ENCODE measurements around the gene PIGL. TPM values are rescaled to one million over a fixed set of nuclear protein-coding genes. Genes with fewer than 3 reads are reported as not detected.
"Not testable (repeated sequence)": the region's sequence is repeated elsewhere in the genome, so short reads cannot be mapped to it uniquely, and the experiment has no call there.

The PIGL gene
- total and polyA plus RNA-seq, 2 experiments from 2014 or later = 10.9 to 15.4 TPM

DNA sequence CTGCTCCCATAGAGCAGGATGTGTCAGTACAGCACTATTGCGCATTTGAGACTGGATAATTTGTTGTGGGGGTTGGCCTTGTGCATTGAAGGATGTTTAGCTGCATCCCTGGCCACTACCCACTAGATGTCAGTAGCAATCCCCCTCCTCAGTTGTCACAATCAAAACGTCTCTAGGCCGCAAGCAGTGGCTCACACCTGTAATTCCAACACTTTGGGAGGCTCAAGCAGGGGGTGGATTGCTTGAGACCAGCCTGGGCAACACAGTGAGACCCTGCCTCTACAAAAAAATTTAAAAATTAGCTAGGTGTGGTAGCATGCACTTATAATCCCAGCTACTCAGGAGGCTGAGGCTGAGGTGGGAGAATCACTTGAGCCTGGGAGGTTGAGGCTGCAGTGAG lies 87.8 kb downstream of the PIGL start:
- in situ Hi-C loops (cut with MboI) = no loop called here
- no peak overlapping the region for H3K4me2 ChIP-seq (ENCODE audit: unreplicated experiment)
- DNase-seq = peak; percentile 31

DNA sequence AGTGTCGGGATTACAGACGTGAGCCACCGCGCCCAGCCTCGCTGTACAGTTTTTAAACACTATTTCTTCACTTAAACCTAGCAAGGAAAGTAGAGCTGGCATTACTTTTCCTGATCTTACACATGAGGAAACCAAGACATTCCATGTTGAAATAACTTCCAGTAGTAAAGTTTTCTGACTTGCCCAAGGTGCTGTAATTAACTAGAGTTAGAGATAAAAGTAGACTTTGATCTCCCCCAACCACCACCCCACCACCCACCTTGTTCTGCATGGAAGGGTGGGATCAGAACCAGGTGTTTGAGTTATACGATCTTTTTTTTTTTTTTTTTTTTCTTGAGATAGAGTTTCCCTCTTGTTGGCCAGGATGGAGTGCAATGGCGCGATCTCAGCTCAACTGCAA lies 89.2 kb downstream of the PIGL start:
- in situ Hi-C loops (cut with MboI) = no loop called here
- Histone ChIP-seq H3K9me2 (ENCODE audit: insufficient read depth) (no peaks in the 10 kb centered on the region), H3K27me3 (replicated peaks; ENCODE audit: insufficient read depth) (no peaks in the 10 kb centered on the region), H3K36me3 (ENCODE audit: low read depth) (no peaks in the 10 kb centered on the region), H3K9me3 (ENCODE audit: low read depth) (no peaks in the 10 kb centered on the region), H3K4me1 (ENCODE audit: insufficient read depth) (no peaks in the 10 kb centered on the region), H2AFZ (no peak overlapping the region), H3K79me2 (ENCODE audit: insufficient read depth) (no peaks in the 10 kb centered on the region), H3K9ac (no peak overlapping the region), H3K4me3 (no peak overlapping the region), H3K27ac (no peak overlapping the region), H3K4me2 (ENCODE audit: unreplicated experiment) (no peak overlapping the region), H3F3A (ENCODE audit: insufficient read depth) (no peaks in the 10 kb centered on the region), H4K20me1 (ENCODE audit: insufficient read depth) (no peaks in the 10 kb centered on the region)
- DNase-seq = no peak
- TF ChIP-seq EZH2phosphoT487 (IDR thresholded peaks at IDR 0.05; ENCODE audit: insufficient read depth, low read depth) = no peak
- TF ChIP-seq EZH2 (IDR thresholded peaks at IDR 0.05; ENCODE audit: insufficient read depth, poor library complexity, severe bottlenecking) = no peak
- 91% methylated on average over 8 of the region's 8 CpGs for WGBS, 2 experiments (ENCODE audit: low coverage in 1 of 2, low lambda C conversion rate in 2 of 2, missing lambda C conversion rate in 2 of 2)

More for the DNA sequence above, 87.8 kb downstream of the PIGL start:
- Histone ChIP-seq H3K27me3 (replicated peaks; ENCODE audit: insufficient read depth) (no peaks in the 10 kb centered on the region), H3K9me2 (ENCODE audit: insufficient read depth) (no peaks in the 10 kb centered on the region), H3K27ac (no peak overlapping the region), H3F3A (ENCODE audit: insufficient read depth) (no peaks in the 10 kb centered on the region), H3K9me3 (ENCODE audit: low read depth) (no peaks in the 10 kb centered on the region), H3K79me2 (ENCODE audit: insufficient read depth) (no peaks in the 10 kb centered on the region), H3K36me3 (ENCODE audit: low read depth) (no peaks in the 10 kb centered on the region), H4K20me1 (ENCODE audit: insufficient read depth) (no peaks in the 10 kb centered on the region), H3K4me3 (no peak overlapping the region), H2AFZ (no peak overlapping the region), H3K4me1 (ENCODE audit: insufficient read depth) (no peaks in the 10 kb centered on the region), H3K9ac (no peak overlapping the region)
- TF ChIP-seq EZH2phosphoT487 (IDR thresholded peaks at IDR 0.05; ENCODE audit: insufficient read depth, low read depth) (no peak), EZH2 (IDR thresholded peaks at IDR 0.05; ENCODE audit: insufficient read depth, poor library complexity, severe bottlenecking) (no peak)
- WGBS, 2 experiments (ENCODE audit: low coverage in 1 of 2, low lambda C conversion rate in 2 of 2, missing lambda C conversion rate in 2 of 2) = 91 to 96% methylated on average over 3 of the region's 3 CpGs

DNA sequence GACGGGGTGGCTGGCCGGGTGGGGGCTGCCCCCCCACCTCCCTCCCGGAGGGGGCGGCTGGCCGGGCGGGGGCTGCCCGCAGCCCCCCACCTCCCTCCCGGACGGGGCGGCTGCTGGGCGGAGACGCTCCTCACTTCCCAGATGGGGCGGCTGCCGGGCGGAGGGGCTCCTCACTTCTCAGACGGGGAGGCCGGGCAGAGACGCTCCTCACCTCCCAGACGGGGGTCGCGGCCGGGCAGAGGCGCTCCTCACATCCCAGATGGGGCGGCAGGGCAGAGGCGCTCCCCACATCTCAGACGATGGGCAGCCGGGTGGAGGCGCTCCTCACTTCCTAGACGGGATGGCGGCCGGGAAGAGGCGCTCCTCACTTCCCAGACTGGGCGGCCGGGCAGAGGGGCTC lies 95.1 kb downstream of the PIGL start:
- H3K27me3 ChIP-seq (replicated peaks; ENCODE audit: insufficient read depth); H3K4me1 ChIP-seq (ENCODE audit: insufficient read depth); H2AFZ ChIP-seq; H3K9me2 ChIP-seq (ENCODE audit: insufficient read depth); H3K9ac ChIP-seq; H3K9me3 ChIP-seq (ENCODE audit: low read depth); H3F3A ChIP-seq (ENCODE audit: insufficient read depth); H3K4me2 ChIP-seq (ENCODE audit: unreplicated experiment); H3K4me3 ChIP-seq; DNase-seq; in situ Hi-C loops (cut with MboI); H3K36me3 ChIP-seq (ENCODE audit: low read depth); H4K20me1 ChIP-seq (ENCODE audit: insufficient read depth); H3K79me2 ChIP-seq (ENCODE audit: insufficient read depth); H3K27ac ChIP-seq: not testable (repeated sequence)
- 80 to 95% methylated on average over 4 to 28 of the region's 34 CpGs for WGBS, 2 experiments (ENCODE audit: low coverage in 1 of 2, low lambda C conversion rate in 2 of 2, missing lambda C conversion rate in 2 of 2)

DNA sequence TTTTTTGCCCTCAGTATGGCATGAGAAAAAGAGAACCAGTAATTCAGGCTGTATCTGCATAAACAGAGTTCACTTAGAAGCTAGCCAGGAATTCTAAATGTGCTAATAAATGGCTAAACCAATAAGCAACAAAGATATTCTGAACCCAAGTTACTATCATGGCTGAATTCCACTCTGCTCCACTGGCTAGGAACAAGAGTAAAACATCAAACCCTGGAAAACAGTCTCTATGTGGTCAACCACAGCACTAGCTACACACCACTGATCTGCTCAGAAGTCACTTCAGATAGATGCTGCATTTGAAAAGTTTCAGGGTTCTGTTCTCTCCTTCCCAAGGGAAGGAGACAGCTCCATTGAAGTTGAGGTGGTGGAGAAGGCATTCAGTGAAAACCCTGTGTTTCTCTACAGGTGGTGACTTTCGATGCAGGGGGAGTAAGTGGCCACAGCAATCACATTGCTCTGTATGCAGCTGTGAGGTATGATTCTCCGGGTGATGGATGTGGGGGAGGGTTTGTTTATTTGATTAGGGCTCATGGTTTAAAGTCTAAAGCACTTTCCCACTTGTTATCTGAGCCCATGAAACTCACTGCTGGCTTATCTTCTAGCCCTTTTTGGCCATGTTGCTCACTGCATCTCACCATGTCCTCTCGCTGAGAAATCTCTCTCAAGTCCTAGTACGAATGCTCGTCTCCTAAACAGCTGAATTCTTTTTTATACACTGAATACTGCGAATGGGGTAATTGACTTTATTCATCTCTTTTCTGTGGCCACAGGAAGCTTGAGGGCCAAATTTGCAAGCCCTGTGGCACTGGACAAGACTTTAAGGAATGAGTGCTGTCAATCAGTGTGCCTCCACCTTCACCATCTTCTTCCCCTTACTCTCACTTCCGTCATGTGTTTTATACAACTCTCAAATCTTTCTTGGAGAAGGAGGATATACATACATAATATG lies 96.4 kb downstream of the PIGL start:
- TF ChIP-seq EZH2phosphoT487 (IDR thresholded peaks at IDR 0.05; ENCODE audit: insufficient read depth, low read depth) (no peak), EZH2 (IDR thresholded peaks at IDR 0.05; ENCODE audit: insufficient read depth, poor library complexity, severe bottlenecking) (no peak)
- no peak overlapping the region for H3K4me3 ChIP-seq
- no peaks in the 10 kb centered on the region for H3K27me3 ChIP-seq (replicated peaks; ENCODE audit: insufficient read depth)
- no peaks in the 10 kb centered on the region for H4K20me1 ChIP-seq (ENCODE audit: insufficient read depth)
- DNase-seq = no peak
- no peaks in the 10 kb centered on the region for H3F3A ChIP-seq (ENCODE audit: insufficient read depth)
- no peak overlapping the region for H3K9ac ChIP-seq
- H3K4me2 ChIP-seq (ENCODE audit: unreplicated experiment) = no peak overlapping the region
- no peaks in the 10 kb centered on the region for H3K79me2 ChIP-seq (ENCODE audit: insufficient read depth)
- H3K9me3 ChIP-seq (ENCODE audit: low read depth) = no peaks in the 10 kb centered on the region
- no peaks in the 10 kb centered on the region for H3K4me1 ChIP-seq (ENCODE audit: insufficient read depth)
- H2AFZ ChIP-seq = no peak overlapping the region
- no peak overlapping the region for H3K27ac ChIP-seq
- no peaks in the 10 kb centered on the region for H3K36me3 ChIP-seq (ENCODE audit: low read depth)
- no peaks in the 10 kb centered on the region for H3K9me2 ChIP-seq (ENCODE audit: insufficient read depth)
- in situ Hi-C loops (cut with MboI) = no loop called here
- 97 to 99% methylated on average over 7 of the region's 7 CpGs for WGBS, 2 experiments (ENCODE audit: low coverage in 1 of 2, low lambda C conversion rate in 2 of 2, missing lambda C conversion rate in 2 of 2)
